GM12891 (cell line): Measurements from ENCODE around the gene RANBP17.

Experiments
- DNase-seq: peaks from one replicate; pipeline ENCODE4 v3.0.0; 2011; ENCODE audit warnings: low spot score; ENCODE audit not compliant: insufficient read length
- FAIRE-seq: peaks from 2 replicates; lab custom pipeline; 2011; peaks lifted over from hg19 to GRCh38; lab: Jason Lieb, UNC
- PAX5 ChIP-seq: IDR thresholded peaks from 2 replicates; pipeline ENCODE4 v1.6.1; 2011; ENCODE audit warnings: low read length, moderate library complexity, mild to moderate bottlenecking; ENCODE audit not compliant: insufficient read depth, severe bottlenecking
- POLR2A ChIP-seq: IDR thresholded peaks from 2 replicates; pipeline ENCODE4 v1.6.1; 2011; ENCODE audit warnings: low read depth, low read length, control low read depth
- POLR2AphosphoS5 ChIP-seq: IDR thresholded peaks from 2 replicates; pipeline ENCODE4 v1.6.1; 2011; ENCODE audit warnings: low read depth, low read length, control low read depth
- POU2F2 ChIP-seq: IDR thresholded peaks from 2 replicates; pipeline ENCODE4 v1.6.1; 2011; ENCODE audit warnings: low read depth, mild to moderate bottlenecking, control low read depth, low read length, moderate library complexity
- SPI1 ChIP-seq: IDR thresholded peaks from 2 replicates; pipeline ENCODE4 v1.6.1; 2011; ENCODE audit warnings: low read depth, low read length, control low read depth
- TAF1 ChIP-seq: IDR thresholded peaks from 2 replicates; pipeline ENCODE4 v1.6.1; 2011; ENCODE audit warnings: low read depth, low read length, control low read depth

Gene RANBP17

GRCh38 chr5:171115519-171115918 is 253.7 kb downstream of the RANBP17 start:
- FAIRE-seq, result no peak
- TF ChIP-seq TAF1 (no peak), SPI1 (peak; percentile 90)
- DNase-seq, result no peak

DNA sequence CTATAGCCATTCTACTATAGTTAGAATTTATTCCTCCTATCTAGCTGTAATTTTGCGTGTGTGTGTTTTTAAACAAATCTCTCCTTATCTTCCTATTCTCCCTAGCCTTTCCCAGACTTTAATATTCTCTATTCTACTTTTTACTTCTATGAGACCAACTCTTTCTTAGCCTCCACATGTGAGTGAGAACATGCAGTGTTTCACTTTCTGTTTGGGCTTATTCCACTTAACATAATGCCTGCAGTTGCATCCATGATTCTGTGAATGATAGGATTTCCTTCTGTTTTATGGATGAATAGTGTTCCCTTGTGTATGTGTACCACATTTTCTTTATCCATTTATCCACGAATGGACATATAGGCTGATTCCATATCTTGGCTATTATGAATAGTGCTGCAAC is 254.9 kb downstream of the RANBP17 start:
- FAIRE-seq (no peak), DNase-seq (no peak)
- no peak for TF ChIP-seq SPI1
- TF ChIP-seq TAF1, result no peak
- no peak for TF ChIP-seq PAX5
- no peak for TF ChIP-seq POLR2A
- TF ChIP-seq POLR2AphosphoS5, result no peak
- TF ChIP-seq POU2F2, result no peak

DNA sequence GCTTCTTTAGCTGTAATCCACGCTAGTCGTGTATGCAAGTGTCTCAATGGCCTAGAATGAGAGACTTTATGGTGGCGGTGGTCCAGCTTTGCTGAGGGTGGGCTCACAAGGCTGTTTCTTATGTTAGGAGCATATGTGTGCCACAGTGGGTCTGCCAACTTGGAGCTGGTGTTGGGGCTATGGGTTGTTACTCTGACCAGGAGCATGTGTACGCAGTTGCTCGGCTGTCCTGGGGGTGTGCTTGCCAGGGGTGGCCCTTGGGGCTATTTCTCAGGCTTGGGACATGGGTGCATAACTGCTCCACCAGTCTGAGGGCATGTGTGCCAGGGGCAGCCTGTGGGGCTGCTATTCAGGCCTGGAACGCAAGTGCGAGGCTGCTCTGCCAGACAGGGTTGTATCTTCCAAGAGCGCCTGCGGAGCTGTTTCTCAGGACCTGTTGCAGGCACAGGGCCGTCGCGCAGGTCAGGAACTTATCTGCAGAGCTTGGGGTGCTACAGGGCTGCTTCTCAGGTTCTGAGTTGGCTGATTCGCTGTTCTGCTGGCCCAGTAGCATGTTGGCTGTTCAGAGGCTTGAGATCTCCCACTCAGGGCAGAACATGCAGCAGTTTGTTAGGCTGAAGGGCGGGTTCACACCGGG is 259.3 kb downstream of the RANBP17 start:
- FAIRE-seq (no peak), DNase-seq (no peak)
- TF ChIP-seq TAF1 (no peak), PAX5 (no peak), POLR2AphosphoS5 (no peak), POU2F2 (no peak), POLR2A (no peak), SPI1 (no peak)

GRCh38 chr5:171121638-171122037 is 259.8 kb downstream of the RANBP17 start:
- TF ChIP-seq TAF1 (no peak), PAX5 (no peak)
- FAIRE-seq, result no peak
- no peak for DNase-seq

DNA sequence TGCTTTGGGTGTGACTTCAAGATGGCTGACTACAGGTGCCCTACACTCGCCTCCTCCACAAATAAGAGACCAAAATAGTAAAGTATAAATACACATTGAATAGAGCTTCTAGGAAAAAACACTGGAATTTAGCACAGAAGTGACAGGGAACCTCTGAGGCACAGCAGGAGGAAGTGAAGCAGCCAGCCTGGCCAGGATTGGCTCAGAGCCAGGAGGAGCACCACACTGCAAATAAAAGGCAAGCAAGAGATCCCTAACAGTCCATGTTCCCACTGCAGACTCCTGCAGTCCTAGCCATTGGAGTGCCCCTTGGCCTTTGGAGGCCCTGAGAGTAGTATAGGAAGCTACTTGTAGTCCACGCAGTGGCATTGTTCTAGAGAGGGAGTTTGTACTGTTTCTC is 260.6 kb downstream of the RANBP17 start:
- no peak for TF ChIP-seq POLR2A
- no peak for TF ChIP-seq POU2F2
- no peak for TF ChIP-seq PAX5
- TF ChIP-seq TAF1, result no peak
- no peak for TF ChIP-seq POLR2AphosphoS5
- no peak for TF ChIP-seq SPI1
- FAIRE-seq (no peak), DNase-seq (no peak)

DNA sequence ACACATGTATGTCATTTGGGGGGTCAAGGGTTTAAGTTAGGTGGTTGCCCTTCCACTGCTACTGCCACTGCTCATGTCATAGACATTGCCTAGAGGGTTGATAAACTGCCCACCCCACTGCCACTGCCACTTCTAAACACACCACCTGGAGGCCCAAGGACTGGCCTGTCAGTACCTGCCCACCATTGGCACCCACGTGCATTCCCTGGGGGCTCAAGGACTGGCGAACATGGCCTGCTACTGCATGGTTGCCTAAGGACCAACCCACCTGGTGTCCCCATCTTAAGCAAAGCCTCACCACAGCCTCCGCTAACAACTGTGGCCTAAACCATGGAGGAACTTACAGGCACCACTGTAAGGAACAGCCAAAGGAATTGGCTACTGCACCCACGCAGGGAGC is 261.6 kb downstream of the RANBP17 start:
- FAIRE-seq, result no peak
- TF ChIP-seq TAF1, result no peak
- no peak for TF ChIP-seq PAX5
- no peak for TF ChIP-seq POLR2A
- no peak for TF ChIP-seq POLR2AphosphoS5
- no peak for TF ChIP-seq POU2F2
- TF ChIP-seq SPI1, result no peak
- DNase-seq, result no peak

- no peak for TF ChIP-seq PAX5
- TF ChIP-seq SPI1, result no peak
- no peak for TF ChIP-seq TAF1
- no peak for TF ChIP-seq POLR2AphosphoS5
- no peak for TF ChIP-seq POLR2A
- no peak for FAIRE-seq
- no peak for DNase-seq
Observed at GRCh38 chr5:171127314-171127713, 265.5 kb downstream of the RANBP17 start.

DNA sequence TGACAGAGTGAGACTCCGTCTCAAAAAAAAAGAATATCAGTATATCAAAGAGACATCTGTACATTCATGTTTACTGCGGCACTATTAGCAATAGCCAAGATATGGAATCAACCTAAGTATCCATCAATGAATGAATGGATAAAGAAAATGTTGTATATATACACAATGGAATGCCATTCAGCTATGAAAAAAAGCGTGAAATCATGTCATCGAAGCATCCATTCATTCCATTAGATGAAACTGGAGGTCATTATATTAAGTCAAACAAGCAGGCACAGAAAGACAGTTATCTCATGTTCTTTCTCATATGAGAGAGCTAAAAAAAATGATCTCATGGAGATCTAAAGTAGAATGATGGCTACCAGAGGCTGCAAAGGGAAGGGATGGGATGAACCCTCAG is 266.3 kb downstream of the RANBP17 start:
- no peak for FAIRE-seq
- TF ChIP-seq POLR2A (no peak), PAX5 (no peak), TAF1 (no peak), SPI1 (no peak), POLR2AphosphoS5 (no peak), POU2F2 (no peak)
- DNase-seq, result no peak

GRCh38 chr5:171129308-171129707 is 267.5 kb downstream of the RANBP17 start:
- DNase-seq (no peak), FAIRE-seq (no peak)
- no peak for TF ChIP-seq POLR2A
- no peak for TF ChIP-seq POLR2AphosphoS5

- DNase-seq, result no peak
- no peak for TF ChIP-seq TAF1
- TF ChIP-seq PAX5, result no peak
- TF ChIP-seq SPI1, result no peak
- no peak for TF ChIP-seq POLR2A
- no peak for TF ChIP-seq POU2F2
- no peak for TF ChIP-seq POLR2AphosphoS5
- FAIRE-seq, result no peak
Observed at GRCh38 chr5:171131497-171131896, 269.7 kb downstream of the RANBP17 start.

DNA sequence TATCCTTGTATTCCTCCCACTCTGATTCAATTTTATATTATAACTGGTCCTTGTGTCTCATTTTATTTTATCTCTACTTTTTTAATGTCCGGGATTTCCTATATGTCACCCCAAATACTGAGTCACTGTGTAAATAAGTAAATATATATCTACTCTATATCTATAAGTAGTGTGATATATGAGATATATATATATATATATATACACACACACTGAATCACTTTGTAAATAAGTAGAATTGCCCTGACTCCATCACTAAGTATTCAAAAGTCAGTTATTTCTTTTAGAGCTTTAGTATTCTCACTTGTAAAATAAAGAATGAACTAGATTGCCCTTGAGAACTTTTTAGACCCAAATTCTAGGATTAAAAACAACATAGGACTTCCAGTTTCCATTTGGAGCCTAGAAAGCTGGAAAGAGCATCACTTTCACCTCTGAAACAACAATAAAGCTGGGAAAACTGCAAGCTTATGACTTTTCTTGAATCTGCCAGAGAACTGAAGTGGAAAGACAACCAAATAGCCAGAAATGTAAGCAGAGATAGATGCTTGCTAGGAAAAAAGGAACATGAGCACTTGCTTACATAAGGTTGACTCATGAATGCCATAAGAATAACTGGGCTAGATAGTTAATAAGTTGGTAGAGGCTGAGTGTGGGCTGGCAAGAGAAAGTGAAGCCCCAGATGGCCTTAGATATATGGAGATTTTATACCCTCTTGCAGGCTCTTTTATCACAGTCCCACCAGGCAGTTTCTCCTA is 276.1 kb downstream of the RANBP17 start:
- no peak for TF ChIP-seq SPI1
- no peak for TF ChIP-seq POLR2AphosphoS5
- no peak for TF ChIP-seq TAF1
- TF ChIP-seq POLR2A, result no peak
- TF ChIP-seq PAX5, result no peak
- no peak for TF ChIP-seq POU2F2
- DNase-seq (no peak), FAIRE-seq (no peak)
